HG03439 (cell line): Measurements from ENCODE around the gene VEGFB.

ENCODE experiments used
- ATAC-seq: cut with Tn5 transposase; IDR thresholded peaks from one replicate; pipeline ENCODE4 v1.9.1; 2021; ENCODE audit warnings: mild to moderate bottlenecking, moderate library complexity; ENCODE audit not compliant: unreplicated experiment

Gene VEGFB

GRCh38 chr11:64210301-64211020 is 23.9 kb upstream of the VEGFB start:
- no peak for ATAC-seq

DNA sequence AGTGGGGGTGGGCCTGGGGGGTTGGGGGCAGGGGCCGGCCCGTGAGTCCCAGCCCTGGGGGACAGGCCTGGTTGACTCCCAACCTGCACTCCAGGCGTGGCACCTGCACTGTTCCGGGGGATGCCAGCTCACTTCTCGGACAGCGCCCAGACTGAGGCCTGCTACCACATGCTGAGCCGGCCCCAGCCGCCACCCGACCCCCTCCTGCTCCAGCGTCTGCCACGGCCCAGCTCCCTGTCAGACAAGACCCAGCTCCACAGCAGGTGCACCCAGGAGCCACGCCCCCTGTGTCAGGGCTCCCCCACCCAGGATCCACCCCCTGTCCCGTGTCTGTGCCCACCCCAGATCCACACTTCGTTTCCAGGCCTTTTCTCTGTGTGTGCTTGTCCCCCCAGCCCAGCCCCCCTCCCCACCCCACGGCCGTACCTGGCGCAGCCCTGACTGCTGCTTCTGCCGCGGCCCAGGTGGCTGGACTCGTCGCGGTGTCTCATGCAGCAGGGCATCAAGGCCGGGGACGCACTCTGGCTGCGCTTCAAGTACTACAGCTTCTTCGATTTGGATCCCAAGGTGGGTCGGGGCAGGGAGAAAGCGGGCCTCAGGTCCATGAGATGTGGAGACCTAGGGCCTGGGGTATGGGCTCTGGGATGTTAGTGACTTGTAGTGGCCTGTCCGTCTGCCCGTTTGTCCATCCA is 23.1 kb upstream of the VEGFB start:
- ATAC-seq: no peak

- no peak for ATAC-seq
Observed at GRCh38 chr11:64216879-64217278, 17.5 kb upstream of the VEGFB start.

- no peak for ATAC-seq
Observed at GRCh38 chr11:64218628-64219353, 15.6 kb upstream of the VEGFB start.

GRCh38 chr11:64219354-64219684 is 15.1 kb upstream of the VEGFB start:
- ATAC-seq: no peak

- no peak for ATAC-seq
Observed at GRCh38 chr11:64219755-64220154, 14.6 kb upstream of the VEGFB start.

GRCh38 chr11:64220271-64220670 is 14.1 kb upstream of the VEGFB start:
- ATAC-seq: no peak

GRCh38 chr11:64220798-64221197 is 13.6 kb upstream of the VEGFB start:
- ATAC-seq: no peak

- ATAC-seq: no peak
Observed at GRCh38 chr11:64222651-64223000, 11.8 kb upstream of the VEGFB start.

- no peak for ATAC-seq
Observed at GRCh38 chr11:64223001-64223651, 11.3 kb upstream of the VEGFB start.

DNA sequence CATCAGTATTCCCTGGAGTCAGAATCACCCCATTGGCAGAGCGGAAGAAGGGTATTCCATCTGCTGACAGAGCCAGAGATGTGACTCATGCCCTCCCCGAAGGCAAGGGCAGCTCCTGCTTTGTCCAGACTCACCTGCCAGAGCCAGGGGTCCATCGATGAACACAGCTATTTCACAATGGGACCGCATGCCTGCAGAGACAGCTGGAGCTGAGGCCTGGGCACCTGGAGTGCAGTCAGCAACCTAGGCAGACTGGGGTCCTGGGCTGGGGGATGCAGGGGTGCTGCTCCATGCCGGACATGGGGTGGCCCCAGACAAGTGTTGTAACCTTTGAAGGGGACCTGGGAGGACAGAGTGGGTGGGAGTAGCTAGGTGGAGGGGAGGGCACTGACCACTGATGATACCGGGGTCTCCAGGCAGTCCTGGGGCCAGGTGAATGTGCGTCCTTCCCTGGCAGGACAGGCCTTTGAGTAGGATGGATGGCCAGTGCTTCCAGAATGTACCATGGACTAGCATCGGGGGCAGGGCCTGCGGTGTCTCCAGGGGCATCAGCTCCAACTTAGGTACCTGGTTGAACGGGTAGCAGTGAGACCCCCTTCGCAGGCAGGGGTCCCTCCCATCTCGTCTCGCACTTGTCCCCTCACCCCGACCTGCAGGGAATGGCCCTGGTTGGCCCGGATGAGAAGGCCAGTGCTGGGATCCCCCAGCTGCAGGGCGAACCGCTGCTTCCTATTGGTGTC is 10.1 kb upstream of the VEGFB start:
- ATAC-seq: no peak

DNA sequence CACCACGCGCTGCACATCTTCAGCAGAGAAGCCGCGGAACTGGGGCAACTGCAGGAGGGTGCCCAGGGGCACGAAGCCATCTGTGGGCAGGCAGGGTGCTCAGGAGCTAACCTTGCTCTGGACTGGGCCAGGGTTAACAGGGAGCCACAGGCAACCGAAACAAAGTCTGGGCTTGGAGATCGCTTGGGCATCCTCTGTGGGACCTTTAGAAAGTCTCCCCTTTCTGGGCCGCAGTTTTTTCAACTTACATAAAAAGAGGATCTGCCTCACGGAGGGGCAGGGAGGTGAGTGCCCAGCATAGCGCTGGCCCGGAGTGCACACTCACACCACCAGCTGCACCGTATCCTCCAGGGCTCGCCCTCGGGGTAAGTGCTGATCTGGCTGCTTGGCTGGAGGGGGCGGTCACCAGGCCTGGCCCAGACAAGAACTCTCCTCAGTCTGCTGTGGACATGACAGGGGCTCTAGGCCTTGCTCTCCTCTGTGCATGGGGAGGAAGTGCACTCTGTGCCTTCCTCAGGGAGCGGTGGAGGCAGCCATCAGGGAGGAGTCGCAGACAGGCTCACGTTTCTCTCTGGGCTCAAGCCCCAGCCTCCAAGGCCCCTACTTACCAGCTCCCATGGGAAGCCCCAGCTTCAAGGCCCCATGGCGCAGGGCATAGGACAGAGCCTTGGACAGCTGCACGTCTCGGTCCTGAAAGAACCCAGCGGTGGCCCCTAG is 9.3 kb upstream of the VEGFB start:
- ATAC-seq: no peak

DNA sequence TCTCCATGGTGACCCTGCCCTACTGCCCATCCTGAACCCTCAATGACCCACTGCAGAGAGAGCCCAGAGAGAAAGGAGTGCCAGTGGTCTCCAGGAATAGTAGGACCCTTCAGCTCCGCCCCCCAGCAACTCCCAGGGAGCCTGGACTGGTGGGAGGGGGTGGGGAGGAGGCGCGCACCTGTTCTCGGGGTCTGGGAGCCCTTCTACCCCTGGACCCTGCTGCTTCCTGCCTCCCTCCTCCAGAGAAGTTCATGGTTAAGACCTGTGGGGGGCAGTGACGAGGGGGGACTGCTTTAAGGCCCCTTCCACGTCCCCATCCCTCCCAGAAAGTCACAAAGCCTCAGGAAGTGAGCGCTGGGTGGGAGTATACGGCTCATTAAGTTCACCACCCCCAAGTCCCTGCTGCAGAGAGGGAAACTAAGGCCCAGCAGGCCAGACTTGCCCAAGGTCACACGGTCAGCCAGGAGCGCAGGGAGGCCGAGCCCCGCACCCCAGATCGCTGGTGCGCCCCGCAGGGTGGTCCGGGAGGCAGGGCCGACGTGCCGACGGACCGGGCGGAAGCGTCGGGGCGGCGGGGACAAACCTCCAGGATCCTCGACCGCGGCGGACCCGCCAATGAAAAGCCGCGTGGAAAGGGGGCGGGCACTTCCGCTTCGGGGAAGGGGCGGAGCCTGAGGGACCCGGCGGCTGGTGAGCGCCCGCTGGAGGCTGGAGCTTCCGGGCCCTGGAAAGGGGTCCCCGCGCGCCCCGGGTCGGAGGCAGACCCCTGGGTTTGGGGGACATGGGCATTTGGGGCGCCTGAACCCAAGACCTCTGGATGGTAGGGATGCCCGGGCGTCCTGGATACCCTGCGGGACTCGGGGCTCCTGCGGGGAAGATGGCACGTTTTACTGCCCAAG is 8.5 kb upstream of the VEGFB start, which contains the start of the genes NUDT22 and TRPT1:
Gene NUDT22, plus strand, starts transcription at position 667 of the 899 bp plus-strand sequence. CDS start 379 bp downstream, outside the sequence.
Gene TRPT1, minus strand, starts transcription at position 579 of the 899 bp plus-strand sequence. Its CDS starts 326 bp downstream, at position 253.
- peak; percentile 47 for ATAC-seq

DNA sequence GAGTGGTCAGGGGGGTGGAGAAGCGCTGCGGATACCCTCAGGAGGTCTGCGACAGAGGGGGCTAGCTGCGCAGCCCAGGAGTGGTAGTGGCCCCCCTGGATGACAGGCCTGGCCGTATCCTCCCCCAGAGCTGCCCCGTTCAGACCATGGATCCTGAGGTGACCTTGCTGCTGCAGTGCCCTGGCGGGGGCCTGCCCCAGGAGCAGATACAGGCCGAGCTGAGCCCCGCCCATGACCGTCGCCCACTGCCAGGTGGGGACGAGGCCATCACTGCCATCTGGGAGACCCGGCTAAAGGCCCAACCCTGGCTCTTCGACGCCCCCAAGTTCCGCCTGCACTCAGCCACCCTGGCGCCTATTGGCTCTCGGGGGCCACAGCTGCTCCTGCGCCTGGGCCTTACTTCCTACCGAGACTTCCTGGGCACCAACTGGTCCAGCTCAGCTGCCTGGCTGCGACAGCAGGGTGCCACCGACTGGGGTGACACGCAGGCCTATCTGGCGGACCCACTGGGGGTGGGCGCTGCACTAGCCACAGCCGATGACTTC is 7.8 kb upstream of the VEGFB start:
- ATAC-seq: peak; percentile 13

DNA sequence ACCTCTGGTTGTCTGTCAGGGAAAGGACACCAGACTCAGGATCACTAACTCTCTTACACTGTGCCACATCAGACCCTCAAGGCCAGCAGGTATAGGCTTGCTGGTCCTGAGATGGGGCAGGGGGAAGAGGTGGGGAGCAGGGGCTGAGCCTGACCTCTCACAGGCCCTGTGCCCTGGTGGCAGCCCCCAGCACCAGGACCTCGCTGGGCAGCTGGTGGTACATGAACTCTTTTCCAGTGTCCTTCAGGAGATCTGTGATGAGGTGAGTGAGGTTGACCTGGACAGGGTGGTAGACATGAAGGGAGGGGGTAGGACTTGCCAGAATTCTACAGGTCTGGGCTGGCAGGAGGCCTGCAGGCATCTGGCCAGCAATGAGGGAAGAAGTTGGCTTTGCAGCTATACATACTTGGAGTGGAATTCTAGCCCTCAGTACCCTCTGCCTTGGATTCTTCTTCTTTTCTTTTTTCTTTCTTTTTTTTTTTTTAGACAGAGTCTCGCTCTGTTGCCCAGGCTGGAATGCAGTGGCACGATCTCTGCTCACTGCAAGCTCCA is 6.9 kb upstream of the VEGFB start:
- ATAC-seq: no peak

- no peak for ATAC-seq
Observed at GRCh38 chr11:64229090-64229743, 5.2 kb upstream of the VEGFB start.

GRCh38 chr11:64229744-64230170 is 4.6 kb upstream of the VEGFB start:
- ATAC-seq: no peak
